SK-N-SH (cell line): ENCODE data around the gene CLSTN2.

Experiments
- EP300 ChIP-seq, 2 experiments: IDR thresholded peaks; 2 replicates each; pipeline versions ENCODE4 v1.4.0 to v1.6.1; 2012; ENCODE audit warnings: borderline replicate concordance in 1 of 2, low read depth in 1 of 2, low read length in 1 of 2
- EZH2phosphoT487 ChIP-seq: fragments of 200-600 bp; sonication (generic); IDR thresholded peaks from 2 replicates; pipeline ENCODE4 v1.6.1; 2017; ENCODE audit warnings: low read depth, mixed run types, mild to moderate bottlenecking, antibody characterized with exemption, moderate library complexity, borderline replicate concordance
- FOXM1 ChIP-seq: IDR thresholded peaks from 2 replicates; pipeline ENCODE4 v1.4.0; 2012; ENCODE audit warnings: low read depth, mild to moderate bottlenecking
- GABPA ChIP-seq: IDR thresholded peaks from 2 replicates; pipeline ENCODE4 v1.4.0; 2012; ENCODE audit warnings: low read depth, mild to moderate bottlenecking
- GATA2 ChIP-seq: sonication (generic); formaldehyde crosslinking; IDR thresholded peaks from 2 replicates; pipeline ENCODE4 v1.5.0; 2020; ENCODE audit warnings: mild to moderate bottlenecking, missing genetic modification reagents
- NFIC ChIP-seq: IDR thresholded peaks from 2 replicates; pipeline ENCODE4 v1.4.0; 2012; ENCODE audit warnings: borderline replicate concordance
- POLR2AphosphoS5 ChIP-seq: IDR thresholded peaks from 2 replicates; pipeline ENCODE4 v1.6.1; 2012; ENCODE audit warnings: low read depth, low read length
- RCOR1 ChIP-seq: fragments of 150-350 bp; IDR thresholded peaks from 2 replicates; pipeline ENCODE4 v1.6.1; 2017; ENCODE audit warnings: antibody characterized with exemption, low read length
- RFX5 ChIP-seq: IDR thresholded peaks from 2 replicates; pipeline ENCODE4 v1.6.1; 2012; ENCODE audit warnings: mild to moderate bottlenecking, improper control_type of control experiment, low read length
- TCF12 ChIP-seq: IDR thresholded peaks from 2 replicates; pipeline ENCODE4 v1.4.0; 2012
- TF ChIP-seq, protein P1 (sequence below): IDR thresholded peaks from 2 replicates; pipeline ENCODE4 v1.6.1; 2012; ENCODE audit warnings: mild to moderate bottlenecking, low read depth, low read length, moderate library complexity
- TF ChIP-seq, protein P2 (sequence below): IDR thresholded peaks from 2 replicates; pipeline ENCODE4 v1.4.0; 2012; ENCODE audit warnings: low read depth
- TF ChIP-seq, protein P3 (sequence below): fragments of 200-600 bp; sonication (generic); IDR thresholded peaks from 2 replicates; pipeline ENCODE4 v1.6.1; 2017; ENCODE audit warnings: antibody characterized with exemption, mild to moderate bottlenecking, moderate library complexity
- TF ChIP-seq, protein P4 (sequence below): IDR thresholded peaks from 2 replicates; pipeline ENCODE4 v1.4.0; 2012; ENCODE audit warnings: low read depth, borderline replicate concordance

DNA sequence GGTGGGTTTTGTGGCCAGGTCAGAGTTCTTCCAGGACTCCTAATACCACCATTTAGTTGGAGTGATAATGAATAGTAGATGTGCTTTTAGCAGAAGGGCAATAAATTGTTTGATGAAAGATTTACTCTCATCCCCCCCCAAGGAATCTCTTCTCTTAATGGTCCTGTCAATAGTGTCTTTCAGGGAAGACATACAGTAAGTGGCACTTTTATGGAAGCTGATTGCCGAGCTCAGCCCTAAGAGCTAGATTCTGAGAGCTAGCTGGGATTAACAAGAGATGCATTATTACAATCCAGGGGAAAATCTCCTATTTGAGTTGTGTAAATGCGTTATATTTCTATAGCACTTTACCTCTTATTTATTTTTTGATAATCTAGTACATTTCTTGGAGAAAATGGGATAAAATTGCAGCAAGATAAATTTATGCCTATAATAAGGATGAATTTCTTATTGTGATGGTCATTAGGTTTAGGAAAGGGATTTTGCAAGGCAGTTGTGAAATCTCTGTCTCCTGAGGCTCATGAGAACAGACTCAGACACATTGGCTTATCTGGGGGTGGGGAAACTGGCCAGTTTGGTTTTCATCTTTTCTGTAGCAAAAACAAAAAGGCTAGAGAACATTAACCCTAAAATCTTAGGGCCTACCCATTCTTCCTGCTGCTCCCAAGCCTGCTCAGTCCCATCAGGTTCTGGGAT is 41.6 kb upstream of the CLSTN2 start:
- no peak for TF ChIP-seq RCOR1
- no peak for TF ChIP-seq FOXM1
- TF ChIP-seq POLR2AphosphoS5: no peak
- TF ChIP-seq, protein P1, sequence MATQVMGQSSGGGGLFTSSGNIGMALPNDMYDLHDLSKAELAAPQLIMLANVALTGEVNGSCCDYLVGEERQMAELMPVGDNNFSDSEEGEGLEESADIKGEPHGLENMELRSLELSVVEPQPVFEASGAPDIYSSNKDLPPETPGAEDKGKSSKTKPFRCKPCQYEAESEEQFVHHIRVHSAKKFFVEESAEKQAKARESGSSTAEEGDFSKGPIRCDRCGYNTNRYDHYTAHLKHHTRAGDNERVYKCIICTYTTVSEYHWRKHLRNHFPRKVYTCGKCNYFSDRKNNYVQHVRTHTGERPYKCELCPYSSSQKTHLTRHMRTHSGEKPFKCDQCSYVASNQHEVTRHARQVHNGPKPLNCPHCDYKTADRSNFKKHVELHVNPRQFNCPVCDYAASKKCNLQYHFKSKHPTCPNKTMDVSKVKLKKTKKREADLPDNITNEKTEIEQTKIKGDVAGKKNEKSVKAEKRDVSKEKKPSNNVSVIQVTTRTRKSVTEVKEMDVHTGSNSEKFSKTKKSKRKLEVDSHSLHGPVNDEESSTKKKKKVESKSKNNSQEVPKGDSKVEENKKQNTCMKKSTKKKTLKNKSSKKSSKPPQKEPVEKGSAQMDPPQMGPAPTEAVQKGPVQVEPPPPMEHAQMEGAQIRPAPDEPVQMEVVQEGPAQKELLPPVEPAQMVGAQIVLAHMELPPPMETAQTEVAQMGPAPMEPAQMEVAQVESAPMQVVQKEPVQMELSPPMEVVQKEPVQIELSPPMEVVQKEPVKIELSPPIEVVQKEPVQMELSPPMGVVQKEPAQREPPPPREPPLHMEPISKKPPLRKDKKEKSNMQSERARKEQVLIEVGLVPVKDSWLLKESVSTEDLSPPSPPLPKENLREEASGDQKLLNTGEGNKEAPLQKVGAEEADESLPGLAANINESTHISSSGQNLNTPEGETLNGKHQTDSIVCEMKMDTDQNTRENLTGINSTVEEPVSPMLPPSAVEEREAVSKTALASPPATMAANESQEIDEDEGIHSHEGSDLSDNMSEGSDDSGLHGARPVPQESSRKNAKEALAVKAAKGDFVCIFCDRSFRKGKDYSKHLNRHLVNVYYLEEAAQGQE: no peak
- TF ChIP-seq, protein P2, sequence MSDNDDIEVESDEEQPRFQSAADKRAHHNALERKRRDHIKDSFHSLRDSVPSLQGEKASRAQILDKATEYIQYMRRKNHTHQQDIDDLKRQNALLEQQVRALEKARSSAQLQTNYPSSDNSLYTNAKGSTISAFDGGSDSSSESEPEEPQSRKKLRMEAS: no peak
- TF ChIP-seq, protein P3, sequence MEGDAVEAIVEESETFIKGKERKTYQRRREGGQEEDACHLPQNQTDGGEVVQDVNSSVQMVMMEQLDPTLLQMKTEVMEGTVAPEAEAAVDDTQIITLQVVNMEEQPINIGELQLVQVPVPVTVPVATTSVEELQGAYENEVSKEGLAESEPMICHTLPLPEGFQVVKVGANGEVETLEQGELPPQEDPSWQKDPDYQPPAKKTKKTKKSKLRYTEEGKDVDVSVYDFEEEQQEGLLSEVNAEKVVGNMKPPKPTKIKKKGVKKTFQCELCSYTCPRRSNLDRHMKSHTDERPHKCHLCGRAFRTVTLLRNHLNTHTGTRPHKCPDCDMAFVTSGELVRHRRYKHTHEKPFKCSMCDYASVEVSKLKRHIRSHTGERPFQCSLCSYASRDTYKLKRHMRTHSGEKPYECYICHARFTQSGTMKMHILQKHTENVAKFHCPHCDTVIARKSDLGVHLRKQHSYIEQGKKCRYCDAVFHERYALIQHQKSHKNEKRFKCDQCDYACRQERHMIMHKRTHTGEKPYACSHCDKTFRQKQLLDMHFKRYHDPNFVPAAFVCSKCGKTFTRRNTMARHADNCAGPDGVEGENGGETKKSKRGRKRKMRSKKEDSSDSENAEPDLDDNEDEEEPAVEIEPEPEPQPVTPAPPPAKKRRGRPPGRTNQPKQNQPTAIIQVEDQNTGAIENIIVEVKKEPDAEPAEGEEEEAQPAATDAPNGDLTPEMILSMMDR: no peak
- no peak for TF ChIP-seq NFIC
- TF ChIP-seq GATA2 (CRISPR knock-in tag): no peak
- TF ChIP-seq EZH2phosphoT487: no peak
- no peak for TF ChIP-seq EP300 (IDR thresholded peaks at IDR 0.05; ENCODE audit: borderline replicate concordance in 1 of 2, low read depth in 1 of 2, low read length in 1 of 2)
- no peak for TF ChIP-seq RFX5
- TF ChIP-seq TCF12: no peak
- TF ChIP-seq GABPA: no peak
- TF ChIP-seq, protein P4, sequence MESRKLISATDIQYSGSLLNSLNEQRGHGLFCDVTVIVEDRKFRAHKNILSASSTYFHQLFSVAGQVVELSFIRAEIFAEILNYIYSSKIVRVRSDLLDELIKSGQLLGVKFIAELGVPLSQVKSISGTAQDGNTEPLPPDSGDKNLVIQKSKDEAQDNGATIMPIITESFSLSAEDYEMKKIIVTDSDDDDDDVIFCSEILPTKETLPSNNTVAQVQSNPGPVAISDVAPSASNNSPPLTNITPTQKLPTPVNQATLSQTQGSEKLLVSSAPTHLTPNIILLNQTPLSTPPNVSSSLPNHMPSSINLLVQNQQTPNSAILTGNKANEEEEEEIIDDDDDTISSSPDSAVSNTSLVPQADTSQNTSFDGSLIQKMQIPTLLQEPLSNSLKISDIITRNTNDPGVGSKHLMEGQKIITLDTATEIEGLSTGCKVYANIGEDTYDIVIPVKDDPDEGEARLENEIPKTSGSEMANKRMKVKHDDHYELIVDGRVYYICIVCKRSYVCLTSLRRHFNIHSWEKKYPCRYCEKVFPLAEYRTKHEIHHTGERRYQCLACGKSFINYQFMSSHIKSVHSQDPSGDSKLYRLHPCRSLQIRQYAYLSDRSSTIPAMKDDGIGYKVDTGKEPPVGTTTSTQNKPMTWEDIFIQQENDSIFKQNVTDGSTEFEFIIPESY: no peak
